Esophagus squamous epithelium (tissue), 5 donors: ENCODE results near the gene HMCN1. TPM values are rescaled to one million over a fixed set of nuclear protein-coding genes. Genes with fewer than 3 reads are reported as not detected.

ENCODE experiments used
- DNase-seq: peaks from one replicate; lab custom pipeline; 2025; lab: John Stamatoyannopoulos, UW
- H3K27ac ChIP-seq, 4 donors: fragments of 200-600 bp; sonication (generic); one replicate each; pipeline ENCODE4 v1.5.1; 2016 to 2019; ENCODE audit warnings: mild to moderate bottlenecking in 1 of 4
- H3K27me3 ChIP-seq, 4 donors: fragments of 200-600 bp; sonication (generic); 1 replicate in 3 of 4; 2 replicates in 1 of 4; pipeline versions ENCODE4 v1.5.1 to v1.6.0; 2017 to 2021; ENCODE audit warnings: antibody characterized with exemption in 1 of 4
- H3K36me3 ChIP-seq, 3 donors: fragments of 200-600 bp; sonication (generic); one replicate each; pipeline ENCODE4 v1.5.1; 2016 to 2019
- H3K4me1 ChIP-seq, 3 donors: fragments of 200-600 bp; sonication (generic); one replicate each; pipeline ENCODE4 v1.5.1; 2017 to 2019
- H3K4me3 ChIP-seq, 4 donors: fragments of 200-600 bp; sonication (generic); 1 replicate in 3 of 4; 2 replicates in 1 of 4; pipeline ENCODE4 v1.5.1; 2016 to 2019; ENCODE audit warnings: mild to moderate bottlenecking in 2 of 4, moderate library complexity in 1 of 4
- H3K9me3 ChIP-seq, 3 donors: fragments of 200-600 bp; sonication (generic); one replicate each; pipeline ENCODE4 v1.5.1; 2016 to 2019
- POLR2A ChIP-seq, 4 donors: fragments of 450-650 bp; IDR thresholded peaks; one replicate each; pipeline ENCODE4 v1.6.1; 2017; ENCODE audit warnings: antibody characterized with exemption in 4 of 4, mild to moderate bottlenecking in 4 of 4, moderate library complexity in 3 of 4
- WGBS, 2 donors: methylation state at CpG; one replicate each; pipeline ENCODE4 v1.1.5; 2018; 5-methylcytosine and 5-hydroxymethylcytosine counted together
- intact Hi-C: fragments of 100-400 bp; cut with DNase I; formaldehyde crosslinking; loops from one replicate; pipeline ENCODE4 v1.15.0; 2022
- total RNA-seq, 4 donors: library from RNA; depleted of rRNA; stranded (reverse); fragments of >200 nt; gene quantifications; one replicate each; pipeline ENCODE4 v1.1.0, GENCODE V29; 2016
- TF ChIP-seq, protein P1 (sequence below), 6 experiments: fragments of 450-650 bp in 4 of 6; fragments of 200-600 bp in 2 of 6; sonication (generic) in 2 of 6; IDR thresholded peaks; one replicate each; pipeline ENCODE4 v1.5.1; 2016 to 2019; ENCODE audit warnings: antibody characterized with exemption in 6 of 6, mild to moderate bottlenecking in 4 of 6, moderate library complexity in 4 of 6
- donor health status: DM: yes; HTN: yes; CAD: no.

HMCN1 gene
- total RNA-seq, 4 donors from 2014 or later = 0.49 to 6.7 (median 3.3) TPM

DNA sequence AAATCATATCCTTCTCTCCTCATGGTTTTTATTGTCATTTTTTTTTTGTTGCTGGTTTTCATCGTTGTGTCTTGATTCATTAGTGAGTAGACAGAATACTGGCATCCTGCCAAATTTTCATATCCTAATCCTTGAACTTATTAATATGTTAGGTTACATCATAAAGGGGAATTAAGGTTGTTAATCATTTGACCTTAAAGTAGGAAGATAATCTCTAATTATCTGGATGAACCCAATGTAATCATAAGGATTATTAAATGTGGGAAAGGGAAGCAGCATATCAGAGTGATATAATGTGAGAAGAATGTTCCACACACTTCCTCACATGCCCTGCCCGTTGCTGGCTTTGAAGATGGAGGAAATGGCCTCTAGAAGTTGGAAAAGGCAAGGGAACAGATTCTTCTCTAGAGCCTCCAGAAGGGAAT is 299.7 kb downstream of the HMCN1 start:
- intact Hi-C loops = no loop called here
- Histone ChIP-seq H3K4me3 (no peak overlapping the region), H3K9me3 (no peaks in the 10 kb centered on the region), H3K4me1 (no peaks in the 10 kb centered on the region), H3K27me3 (no peaks in the 10 kb centered on the region), H3K27ac (no peak overlapping the region), H3K36me3 (no peaks in the 10 kb centered on the region)
- no peak for DNase-seq
- 2% methylated on average over 2 of the region's 2 CpGs for WGBS, 2 donors
- TF ChIP-seq, protein P1, sequence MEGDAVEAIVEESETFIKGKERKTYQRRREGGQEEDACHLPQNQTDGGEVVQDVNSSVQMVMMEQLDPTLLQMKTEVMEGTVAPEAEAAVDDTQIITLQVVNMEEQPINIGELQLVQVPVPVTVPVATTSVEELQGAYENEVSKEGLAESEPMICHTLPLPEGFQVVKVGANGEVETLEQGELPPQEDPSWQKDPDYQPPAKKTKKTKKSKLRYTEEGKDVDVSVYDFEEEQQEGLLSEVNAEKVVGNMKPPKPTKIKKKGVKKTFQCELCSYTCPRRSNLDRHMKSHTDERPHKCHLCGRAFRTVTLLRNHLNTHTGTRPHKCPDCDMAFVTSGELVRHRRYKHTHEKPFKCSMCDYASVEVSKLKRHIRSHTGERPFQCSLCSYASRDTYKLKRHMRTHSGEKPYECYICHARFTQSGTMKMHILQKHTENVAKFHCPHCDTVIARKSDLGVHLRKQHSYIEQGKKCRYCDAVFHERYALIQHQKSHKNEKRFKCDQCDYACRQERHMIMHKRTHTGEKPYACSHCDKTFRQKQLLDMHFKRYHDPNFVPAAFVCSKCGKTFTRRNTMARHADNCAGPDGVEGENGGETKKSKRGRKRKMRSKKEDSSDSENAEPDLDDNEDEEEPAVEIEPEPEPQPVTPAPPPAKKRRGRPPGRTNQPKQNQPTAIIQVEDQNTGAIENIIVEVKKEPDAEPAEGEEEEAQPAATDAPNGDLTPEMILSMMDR (IDR thresholded peaks at IDR 0.05) = no peak
- TF ChIP-seq POLR2A (IDR thresholded peaks at IDR 0.05) = no peak

DNA sequence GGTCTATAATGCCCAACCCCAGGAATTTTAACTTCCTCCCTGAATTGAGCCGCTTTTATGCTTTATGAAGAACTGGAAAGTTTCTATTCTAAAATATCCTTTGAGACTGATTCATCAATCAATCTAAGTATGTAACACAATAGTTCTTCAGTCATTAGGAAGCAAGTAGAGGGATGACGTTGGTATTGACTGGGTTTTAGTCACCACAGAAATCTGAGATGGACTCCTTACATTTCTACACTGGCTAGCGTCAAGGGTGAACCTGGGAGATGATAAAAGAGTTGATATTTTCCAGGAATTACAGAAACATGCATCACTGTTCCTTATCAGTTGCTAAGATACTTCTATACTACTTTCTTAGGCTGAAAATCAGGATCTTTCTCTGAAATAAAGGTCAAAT is 308.0 kb downstream of the HMCN1 start:
- no peaks in the 10 kb centered on the region for H3K36me3 ChIP-seq
- TF ChIP-seq, protein P1 (IDR thresholded peaks at IDR 0.05) = no peak
- no peak for TF ChIP-seq POLR2A (IDR thresholded peaks at IDR 0.05)
- H3K9me3 ChIP-seq = no peaks in the 10 kb centered on the region
- H3K27ac ChIP-seq = no peak overlapping the region
- H3K4me1 ChIP-seq = no peaks in the 10 kb centered on the region
- H3K4me3 ChIP-seq = no peak overlapping the region
- WGBS, 2 donors = 78 to 79% methylated on average over 3 of the region's 3 CpGs
- DNase-seq = no peak
- intact Hi-C loops = no loop called here
- H3K27me3 ChIP-seq = no peaks in the 10 kb centered on the region

DNA sequence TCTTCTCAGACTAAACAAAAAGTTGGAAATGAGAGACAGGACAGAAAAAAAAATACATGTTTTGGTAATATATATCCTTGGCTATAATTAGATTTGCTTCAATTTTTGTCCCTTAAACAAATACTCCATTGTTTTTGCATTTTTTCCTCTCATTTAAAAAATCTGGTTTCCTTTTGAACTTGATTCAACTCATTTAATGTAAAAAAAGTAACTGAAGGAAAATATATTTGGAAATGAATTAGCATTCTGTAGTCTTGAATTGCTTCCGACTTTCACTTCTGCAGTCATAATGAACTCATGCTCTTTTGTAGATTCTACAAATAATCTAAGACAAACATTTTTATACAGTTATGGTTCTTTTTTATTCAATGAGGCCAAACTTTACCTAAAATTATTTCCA is 309.1 kb downstream of the HMCN1 start:
- Histone ChIP-seq H3K4me1 (no peaks in the 10 kb centered on the region), H3K27ac (no peak overlapping the region), H3K36me3 (no peaks in the 10 kb centered on the region), H3K9me3 (no peaks in the 10 kb centered on the region), H3K27me3 (no peaks in the 10 kb centered on the region), H3K4me3 (no peak overlapping the region)
- intact Hi-C loops = no loop called here
- TF ChIP-seq POLR2A (IDR thresholded peaks at IDR 0.05) = no peak
- TF ChIP-seq, protein P1 (IDR thresholded peaks at IDR 0.05) = no peak
- DNase-seq = no peak
- 60 to 64% methylated on average over 1 of the region's 1 CpG for WGBS, 2 donors

DNA sequence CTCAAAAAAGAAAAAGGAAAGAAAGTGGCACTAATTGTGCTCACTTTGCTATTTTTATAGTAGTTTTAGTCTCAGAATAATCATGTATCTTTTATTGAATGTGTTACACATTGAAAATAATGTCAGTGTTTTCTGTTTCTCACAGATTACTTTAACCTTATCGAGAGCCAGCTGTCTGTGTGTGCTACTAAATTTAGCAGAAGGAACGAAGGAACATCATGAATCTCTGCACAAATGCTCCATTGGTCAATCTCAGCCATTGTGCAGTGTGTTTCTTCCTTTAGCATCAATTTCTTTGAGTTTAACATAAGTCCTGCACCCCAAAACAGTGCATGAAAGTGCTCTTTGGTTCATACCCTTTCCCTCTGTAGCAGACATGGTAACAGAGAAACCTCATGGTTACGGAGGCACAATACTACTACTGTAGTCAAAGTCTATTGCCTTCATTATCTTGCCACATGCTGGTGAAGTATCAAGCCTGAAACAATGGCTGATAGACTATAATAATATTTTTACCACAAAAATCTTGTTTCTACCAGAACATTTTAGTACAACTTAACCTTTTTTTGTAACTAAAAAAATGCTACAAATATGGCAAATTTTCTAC is 310.0 kb downstream of the HMCN1 start:
- TF ChIP-seq, protein P1 (IDR thresholded peaks at IDR 0.05) = no peak
- TF ChIP-seq POLR2A (IDR thresholded peaks at IDR 0.05) = no peak
- Histone ChIP-seq H3K27me3 (no peaks in the 10 kb centered on the region), H3K27ac (no peak overlapping the region), H3K4me1 (no peaks in the 10 kb centered on the region), H3K36me3 (no peaks in the 10 kb centered on the region), H3K4me3 (no peak overlapping the region), H3K9me3 (no peaks in the 10 kb centered on the region)
- intact Hi-C loops = no loop called here
- DNase-seq = no peak
- WGBS, 2 donors = 42 to 51% methylated on average over 3 of the region's 3 CpGs

DNA sequence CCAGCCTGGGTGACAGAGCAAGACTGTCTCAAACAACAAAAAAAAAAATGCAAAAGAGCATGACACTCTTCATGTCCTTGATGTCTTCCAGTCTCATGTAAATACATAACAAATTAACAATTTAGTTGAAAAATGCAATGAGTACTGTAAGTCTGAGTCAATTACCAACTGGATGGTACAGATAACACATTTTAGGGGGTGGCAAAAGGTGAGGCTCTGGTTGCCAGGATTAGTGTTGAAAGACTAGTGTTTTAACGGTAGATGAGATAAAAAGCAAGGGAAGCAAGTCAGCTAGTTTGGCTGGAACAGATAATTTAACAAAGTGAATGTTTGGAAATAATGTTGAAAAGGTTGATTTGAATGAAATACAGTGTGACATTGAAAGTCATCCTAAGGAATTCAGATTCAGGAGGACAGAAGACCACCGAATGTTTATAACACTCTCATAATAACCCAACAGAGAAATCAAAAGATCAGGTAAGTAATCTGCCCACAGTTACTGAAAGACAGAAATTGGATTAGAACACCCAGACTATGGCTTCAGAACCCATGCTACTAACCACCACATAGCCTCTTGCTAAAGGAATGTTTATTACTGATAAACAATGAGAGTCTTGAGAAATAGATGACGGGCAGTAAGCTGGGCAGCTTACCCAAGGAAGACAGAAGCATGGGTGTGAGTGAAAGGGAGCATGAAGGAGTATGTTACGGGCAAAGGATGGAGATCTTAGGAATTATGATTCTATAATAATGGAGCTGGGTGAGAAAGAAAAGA is 312.4 kb downstream of the HMCN1 start:
- TF ChIP-seq, protein P1 (IDR thresholded peaks at IDR 0.05) = no peak
- no peak for TF ChIP-seq POLR2A (IDR thresholded peaks at IDR 0.05)
- 78 to 88% methylated on average over 4 of the region's 4 CpGs for WGBS, 2 donors
- no peaks in the 10 kb centered on the region for H3K27me3 ChIP-seq
- no peaks in the 10 kb centered on the region for H3K9me3 ChIP-seq
- intact Hi-C loops = no loop called here
- H3K4me3 ChIP-seq = no peak overlapping the region
- H3K27ac ChIP-seq = no peak overlapping the region
- no peaks in the 10 kb centered on the region for H3K36me3 ChIP-seq
- no peak for DNase-seq
- no peaks in the 10 kb centered on the region for H3K4me1 ChIP-seq
